H9 (cell line): Measurements from ENCODE around the gene SUGP1. TPM values are rescaled to one million over a fixed set of nuclear protein-coding genes. Genes with fewer than 3 reads are reported as not detected.

Experiments used
- DNase-seq: peaks from one replicate; pipeline ENCODE4 v3.0.0-alpha.2; 2017
- H2AFZ ChIP-seq: one replicate; pipeline ENCODE4 v1.6.1; 2013; ENCODE audit warnings: mild to moderate bottlenecking, low read length, control low read depth, moderate library complexity
- H2AK5ac ChIP-seq: 2 replicates; pipeline ENCODE4 v1.6.1; 2013; ENCODE audit warnings: low read length, control low read depth, mixed read lengths; ENCODE audit not compliant: insufficient read length
- H2BK120ac ChIP-seq: one replicate; pipeline ENCODE4 v1.6.1; 2013; ENCODE audit warnings: low read depth, mild to moderate bottlenecking, low read length, control low read depth, inconsistent platforms; ENCODE audit not compliant: poor library complexity, severe bottlenecking
- H2BK12ac ChIP-seq: 2 replicates; pipeline ENCODE4 v1.6.1; 2013; ENCODE audit warnings: low read length, control low read depth, mixed read lengths, low read depth; ENCODE audit not compliant: insufficient read length
- H2BK15ac ChIP-seq: 2 replicates; pipeline ENCODE4 v1.6.1; 2013; ENCODE audit warnings: low read depth, low read length, control low read depth
- H2BK20ac ChIP-seq: one replicate; pipeline ENCODE4 v1.6.1; 2013; ENCODE audit warnings: low read depth, mild to moderate bottlenecking, low read length, control low read depth, inconsistent platforms; ENCODE audit not compliant: poor library complexity, severe bottlenecking
- H2BK5ac ChIP-seq: 2 replicates; pipeline ENCODE4 v1.6.1; 2013; ENCODE audit warnings: low read length, control low read depth, mixed read lengths; ENCODE audit not compliant: insufficient read length
- H3K14ac ChIP-seq: 2 replicates; pipeline ENCODE4 v1.6.1; 2013; ENCODE audit warnings: low read length, control low read depth; ENCODE audit not compliant: insufficient read depth
- H3K18ac ChIP-seq: 2 replicates; pipeline ENCODE4 v1.6.1; 2013; ENCODE audit warnings: low read depth, mild to moderate bottlenecking, mixed read lengths, low read length, control low read depth; ENCODE audit not compliant: insufficient read length
- H3K23ac ChIP-seq: 2 replicates; pipeline ENCODE4 v1.6.1; 2013; ENCODE audit warnings: low read length, control low read depth, mixed read lengths, low read depth; ENCODE audit not compliant: insufficient read length
- H3K23me2 ChIP-seq: 2 replicates; pipeline ENCODE4 v1.6.1; 2013; ENCODE audit warnings: low read depth, mild to moderate bottlenecking, mixed read lengths, low read length, control low read depth; ENCODE audit not compliant: insufficient read length, poor library complexity, severe bottlenecking
- H3K27ac ChIP-seq: 2 replicates; pipeline ENCODE4 v1.5.1; 2013; ENCODE audit warnings: low read length, control low read depth, mixed read lengths, low read depth; ENCODE audit not compliant: insufficient read length
- H3K27me3 ChIP-seq: 2 replicates; pipeline ENCODE4 v1.6.1; 2013; ENCODE audit warnings: low read length, control low read depth, inconsistent platforms; ENCODE audit not compliant: insufficient read depth
- H3K4ac ChIP-seq: 2 replicates; pipeline ENCODE4 v1.6.1; 2013; ENCODE audit warnings: low read depth, mild to moderate bottlenecking, control low read depth, inconsistent platforms, low read length, moderate library complexity
- H3K4me1 ChIP-seq: 2 replicates; pipeline ENCODE4 v1.6.1; 2013; ENCODE audit warnings: low read length, control low read depth, inconsistent platforms; ENCODE audit not compliant: insufficient read depth
- H3K4me2 ChIP-seq: 2 replicates; pipeline ENCODE4 v1.6.1; 2013; ENCODE audit warnings: low read length, control low read depth, mixed read lengths; ENCODE audit not compliant: insufficient read length, insufficient read depth
- H3K56ac ChIP-seq: 2 replicates; pipeline ENCODE4 v1.6.1; 2013; ENCODE audit warnings: low read depth, mild to moderate bottlenecking, mixed read lengths, low read length, control low read depth; ENCODE audit not compliant: insufficient read length
- H3K79me1 ChIP-seq: 2 replicates; pipeline ENCODE4 v1.6.1; 2013; ENCODE audit warnings: low read depth, mild to moderate bottlenecking, moderate library complexity, low read length, control low read depth, inconsistent platforms; ENCODE audit not compliant: insufficient read depth, poor library complexity, severe bottlenecking
- H3K79me2 ChIP-seq: 2 replicates; pipeline ENCODE4 v1.6.1; 2013; ENCODE audit warnings: low read length, control low read depth, inconsistent platforms; ENCODE audit not compliant: insufficient read depth
- H3K9ac ChIP-seq: 2 replicates; pipeline ENCODE4 v1.6.1; 2013; ENCODE audit warnings: low read length, control low read depth, mixed read lengths; ENCODE audit not compliant: insufficient read length; ENCODE audit errors: extremely low read depth
- H3K9me3 ChIP-seq: one replicate; pipeline ENCODE4 v1.6.1; 2013; ENCODE audit warnings: low read depth, low read length, inconsistent platforms; ENCODE audit not compliant: control insufficient read depth
- H3T11ph ChIP-seq: one replicate; pipeline ENCODE4 v1.6.1; 2013; ENCODE audit warnings: mild to moderate bottlenecking, low read length, control low read depth, inconsistent platforms
- H4K20me1 ChIP-seq: one replicate; pipeline ENCODE4 v1.6.1; 2013; ENCODE audit not compliant: control insufficient read depth, insufficient read length, insufficient read depth
- H4K5ac ChIP-seq: 2 replicates; pipeline ENCODE4 v1.6.1; 2013; ENCODE audit warnings: low read depth, mild to moderate bottlenecking, mixed read lengths, low read length, control low read depth; ENCODE audit not compliant: insufficient read length
- H4K8ac ChIP-seq: replicated peaks from 2 replicates; pipeline ENCODE4 v1.6.1; 2013; ENCODE audit warnings: low read length, control low read depth, mixed read lengths, low read depth; ENCODE audit not compliant: insufficient read length
- H4K91ac ChIP-seq: 2 replicates; pipeline ENCODE4 v1.6.1; 2013; ENCODE audit warnings: low read depth, mild to moderate bottlenecking, moderate library complexity, mixed read lengths, low read length, control low read depth; ENCODE audit not compliant: insufficient read length
- H3K27ac Mint-ChIP-seq, 3 experiments: 2 replicates in 2 of 3; 3 replicates in 1 of 3; pipeline ENCODE4 v1.8.0; 2020 to 2021; ENCODE audit warnings: mixed read lengths in 3 of 3, mild to moderate bottlenecking in 1 of 3, moderate library complexity in 1 of 3
- H3K27me3 Mint-ChIP-seq: 2 replicates; pipeline ENCODE4 v1.8.0; 2021; ENCODE audit warnings: low read depth, mild to moderate bottlenecking, moderate library complexity, mixed read lengths
- H3K36me3 Mint-ChIP-seq, 3 experiments: 2 replicates in 2 of 3; 3 replicates in 1 of 3; pipeline ENCODE4 v1.8.0; 2020 to 2021; ENCODE audit warnings: low read depth in 3 of 3, mixed read lengths in 3 of 3; ENCODE audit not compliant: insufficient read depth in 1 of 3
- H3K4me1 Mint-ChIP-seq, 2 experiments: 2 replicates each; pipeline ENCODE4 v1.8.0; 2020; ENCODE audit warnings: mixed read lengths in 2 of 2
- H3K4me3 Mint-ChIP-seq, 2 experiments: 2 replicates in 1 of 2; 3 replicates in 1 of 2; pipeline ENCODE4 v1.8.0; 2020 to 2021; ENCODE audit warnings: mild to moderate bottlenecking in 2 of 2, mixed read lengths in 2 of 2, moderate library complexity in 1 of 2
- H3K9me3 Mint-ChIP-seq, 2 experiments: 2 replicates in 1 of 2; 3 replicates in 1 of 2; pipeline ENCODE4 v1.8.0; 2020; ENCODE audit warnings: mild to moderate bottlenecking in 2 of 2, mixed read lengths in 2 of 2, moderate library complexity in 1 of 2
- WGBS: extraction: QIAGEN DNeasy Blood & Tissue Kit; methylation state at CpG from one replicate; pipeline ENCODE4 v1.1.7; 2013; ENCODE audit warnings: missing lambda C conversion rate, low lambda C conversion rate, mixed read lengths; ENCODE audit not compliant: insufficient read length; ENCODE audit errors: extremely low coverage; 5-methylcytosine and 5-hydroxymethylcytosine counted together
- total RNA-seq: library from RNA; stranded (reverse); gene quantifications from 2 replicates; pipeline ENCODE4 v1.2.1, GENCODE V29; 2021
- TF ChIP-seq, protein P1 (sequence below): fragments of 200-600 bp; sonication (generic); conservative IDR thresholded peaks from 3 replicates; pipeline ENCODE4 v1.8.0; 2021; ENCODE audit warnings: antibody characterized with exemption, mild to moderate bottlenecking

SUGP1 gene
- total RNA-seq, 1 experiment from 2014 or later, result 103 TPM

- peaks cover 62% of the 10 kb centered on the region for H3K27me3 Mint-ChIP-seq
- H3K79me1 ChIP-seq, result no peaks in the 10 kb centered on the region
- H3K18ac ChIP-seq, result no peak overlapping the region
- no peak overlapping the region for H4K91ac ChIP-seq
- no peak overlapping the region for H2BK20ac ChIP-seq
- no peak overlapping the region for H4K5ac ChIP-seq
- no peaks in the 10 kb centered on the region; a peak in 2 of 7 replicates for H3K36me3 Mint-ChIP-seq
- no peak overlapping the region for H3K23ac ChIP-seq
- H3K23me2 ChIP-seq, result peaks cover 1% of the 10 kb centered on the region
- H3T11ph ChIP-seq, result no peak overlapping the region
- H3K4me1 Mint-ChIP-seq, result peaks cover 5 to 17% of the 10 kb centered on the region in 2 experiments
- no peak overlapping the region for H3K27ac Mint-ChIP-seq
- no peaks in the 10 kb centered on the region for H3K9me3 ChIP-seq
- H3K4me1 ChIP-seq, result no peaks in the 10 kb centered on the region
- no peak overlapping the region for H3K4me2 ChIP-seq
- no peak overlapping the region for H3K27ac ChIP-seq
- H3K27me3 ChIP-seq, result peaks cover 3% of the 10 kb centered on the region; the same call in 1 of the 2 replicates
- H3K9ac ChIP-seq, result no peak overlapping the region
- TF ChIP-seq, protein P1, sequence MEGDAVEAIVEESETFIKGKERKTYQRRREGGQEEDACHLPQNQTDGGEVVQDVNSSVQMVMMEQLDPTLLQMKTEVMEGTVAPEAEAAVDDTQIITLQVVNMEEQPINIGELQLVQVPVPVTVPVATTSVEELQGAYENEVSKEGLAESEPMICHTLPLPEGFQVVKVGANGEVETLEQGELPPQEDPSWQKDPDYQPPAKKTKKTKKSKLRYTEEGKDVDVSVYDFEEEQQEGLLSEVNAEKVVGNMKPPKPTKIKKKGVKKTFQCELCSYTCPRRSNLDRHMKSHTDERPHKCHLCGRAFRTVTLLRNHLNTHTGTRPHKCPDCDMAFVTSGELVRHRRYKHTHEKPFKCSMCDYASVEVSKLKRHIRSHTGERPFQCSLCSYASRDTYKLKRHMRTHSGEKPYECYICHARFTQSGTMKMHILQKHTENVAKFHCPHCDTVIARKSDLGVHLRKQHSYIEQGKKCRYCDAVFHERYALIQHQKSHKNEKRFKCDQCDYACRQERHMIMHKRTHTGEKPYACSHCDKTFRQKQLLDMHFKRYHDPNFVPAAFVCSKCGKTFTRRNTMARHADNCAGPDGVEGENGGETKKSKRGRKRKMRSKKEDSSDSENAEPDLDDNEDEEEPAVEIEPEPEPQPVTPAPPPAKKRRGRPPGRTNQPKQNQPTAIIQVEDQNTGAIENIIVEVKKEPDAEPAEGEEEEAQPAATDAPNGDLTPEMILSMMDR, result no peak
- H2AK5ac ChIP-seq, result no peak overlapping the region
- H2BK5ac ChIP-seq, result no peak overlapping the region
- H3K9me3 Mint-ChIP-seq, result no peaks in the 10 kb centered on the region
- H3K56ac ChIP-seq, result no peak overlapping the region
- H3K4ac ChIP-seq, result no peak overlapping the region
- H2BK15ac ChIP-seq, result no peak overlapping the region; the same call in 1 of the 2 replicates
- no peak overlapping the region for H2AFZ ChIP-seq
- H4K20me1 ChIP-seq, result no peaks in the 10 kb centered on the region
- H2BK12ac ChIP-seq, result no peak overlapping the region
- no peak for DNase-seq
- H3K4me3 Mint-ChIP-seq, result no peak overlapping the region
- H3K14ac ChIP-seq, result no peak overlapping the region
- H3K79me2 ChIP-seq, result no peaks in the 10 kb centered on the region
- no peak overlapping the region for H2BK120ac ChIP-seq
- H4K8ac ChIP-seq, result no peak overlapping the region
- no CpG with 5 or more reads among the region's 3 CpGs for WGBS
Observed at GRCh38 chr19:19267305-19267704, 53.0 kb downstream of the SUGP1 start.
